HG03039 (cell line): ENCODE results near the gene ATG14.
"Not testable (repeated sequence)": the region's sequence is repeated elsewhere in the genome, so short reads cannot be mapped to it uniquely, and the experiment has no call there.

ENCODE experiments used
- ATAC-seq: cut with Tn5 transposase; IDR thresholded peaks from one replicate; pipeline ENCODE4 v1.9.1; 2021; ENCODE audit warnings: mild to moderate bottlenecking, moderate library complexity; ENCODE audit not compliant: unreplicated experiment

The ATG14 gene

GRCh38 chr14:55352201-55352600, 59.4 kb downstream of the ATG14 start:
- ATAC-seq, result no peak

GRCh38 chr14:55351111-55351510, 60.5 kb downstream of the ATG14 start:
- no peak for ATAC-seq

- no peak for ATAC-seq
These were observed 61.2 kb downstream of the ATG14 start for GRCh38 chr14:55350461-55350860.

GRCh38 chr14:55349565-55349964, 62.1 kb downstream of the ATG14 start:
- no peak for ATAC-seq

- no peak for ATAC-seq
These were observed 62.7 kb downstream of the ATG14 start for GRCh38 chr14:55348766-55349453.

GRCh38 chr14:55347748-55348147, 63.9 kb downstream of the ATG14 start:
- ATAC-seq, result no peak

- ATAC-seq, result no peak
These were observed 64.6 kb downstream of the ATG14 start for GRCh38 chr14:55347040-55347439.

GRCh38 chr14:55344582-55345163, 67.0 kb downstream of the ATG14 start:
- not testable (repeated sequence) for ATAC-seq

- ATAC-seq, result no peak
These were observed 69.8 kb downstream of the ATG14 start for GRCh38 chr14:55341781-55342180.

GRCh38 chr14:55340482-55340881, 71.1 kb downstream of the ATG14 start:
- no peak for ATAC-seq

- no peak for ATAC-seq
These were observed 71.9 kb downstream of the ATG14 start for GRCh38 chr14:55339770-55340169.

GRCh38 chr14:55336691-55337090, 74.9 kb downstream of the ATG14 start:
- ATAC-seq, result no peak

- no peak for ATAC-seq
These were observed 75.5 kb downstream of the ATG14 start for GRCh38 chr14:55336162-55336561.

- ATAC-seq, result no peak
These were observed 77.7 kb downstream of the ATG14 start for GRCh38 chr14:55333711-55334485.

GRCh38 chr14:55332654-55333570, 78.7 kb downstream of the ATG14 start:
- no peak for ATAC-seq

GRCh38 chr14:55329999-55330710, 81.5 kb downstream of the ATG14 start:
- ATAC-seq, result no peak

- ATAC-seq, result no peak
These were observed 83.3 kb downstream of the ATG14 start for GRCh38 chr14:55328317-55328716.

GRCh38 chr14:55327179-55327578, 84.5 kb downstream of the ATG14 start:
- peak; percentile 74 for ATAC-seq

GRCh38 chr14:55324812-55325211, 86.8 kb downstream of the ATG14 start:
- no peak for ATAC-seq

GRCh38 chr14:55323910-55324309, 87.7 kb downstream of the ATG14 start:
- ATAC-seq, result no peak
